GM19395 (cell line): Measurements from ENCODE around the gene U2AF1L4.

ENCODE experiments used
- ATAC-seq: cut with Tn5 transposase; IDR thresholded peaks from one replicate; pipeline ENCODE4 v1.9.1; 2021; ENCODE audit warnings: mild to moderate bottlenecking, moderate library complexity; ENCODE audit not compliant: unreplicated experiment

U2AF1L4 gene, protein sequence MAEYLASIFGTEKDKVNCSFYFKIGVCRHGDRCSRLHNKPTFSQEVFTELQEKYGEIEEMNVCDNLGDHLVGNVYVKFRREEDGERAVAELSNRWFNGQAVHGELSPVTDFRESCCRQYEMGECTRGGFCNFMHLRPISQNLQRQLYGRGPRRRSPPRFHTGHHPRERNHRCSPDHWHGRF

GRCh38 chr19:35745328-35746086 lies at the start of gene U2AF1L4, which contains the start of gene PSENEN:
TSS of gene U2AF1L4 (minus strand) at chr19:35745418. CDS start at chr19:35745391, 27 bp downstream.
TSS of gene PSENEN (plus strand) at chr19:35745651. CDS start at chr19:35745931, 280 bp downstream.
- ATAC-seq: peak; percentile 40

DNA sequence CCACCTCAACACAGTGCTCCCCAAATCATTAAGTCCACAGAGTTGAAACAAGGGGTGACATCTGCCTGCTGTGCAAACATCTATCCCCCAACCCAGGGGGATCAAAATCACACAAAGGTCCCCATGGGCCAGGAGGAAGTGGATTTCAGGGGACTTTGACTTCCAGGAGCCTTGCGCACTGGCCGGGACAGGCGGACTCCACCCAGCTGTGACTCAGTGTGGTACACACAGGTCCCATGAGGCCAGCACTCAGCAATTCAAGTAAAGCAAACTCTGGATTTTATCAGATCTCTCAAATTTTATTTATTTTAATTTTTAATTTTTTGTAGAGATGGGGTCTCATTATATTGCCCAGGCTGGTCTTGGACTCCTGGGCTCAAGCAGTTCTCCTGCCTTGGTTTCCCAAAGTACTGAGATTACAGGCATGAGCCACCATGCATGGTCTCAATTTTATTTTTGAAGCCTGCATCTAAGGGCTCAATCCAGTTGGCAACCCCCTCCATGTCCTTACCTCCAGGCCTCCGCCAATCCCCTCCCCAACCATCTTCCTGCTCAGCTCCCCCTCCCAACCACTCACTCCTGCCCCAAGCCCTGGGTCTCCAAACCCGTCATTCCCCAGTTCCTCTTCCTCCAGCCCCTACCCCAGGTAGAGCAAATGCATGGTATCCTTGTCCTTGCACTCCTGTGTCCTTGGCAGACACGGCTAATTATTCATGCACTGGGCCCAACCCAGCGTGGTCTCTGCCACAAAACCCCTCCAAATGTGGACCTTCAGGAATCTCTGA lies 48.4 kb upstream of the U2AF1L4 start:
- no peak for ATAC-seq

DNA sequence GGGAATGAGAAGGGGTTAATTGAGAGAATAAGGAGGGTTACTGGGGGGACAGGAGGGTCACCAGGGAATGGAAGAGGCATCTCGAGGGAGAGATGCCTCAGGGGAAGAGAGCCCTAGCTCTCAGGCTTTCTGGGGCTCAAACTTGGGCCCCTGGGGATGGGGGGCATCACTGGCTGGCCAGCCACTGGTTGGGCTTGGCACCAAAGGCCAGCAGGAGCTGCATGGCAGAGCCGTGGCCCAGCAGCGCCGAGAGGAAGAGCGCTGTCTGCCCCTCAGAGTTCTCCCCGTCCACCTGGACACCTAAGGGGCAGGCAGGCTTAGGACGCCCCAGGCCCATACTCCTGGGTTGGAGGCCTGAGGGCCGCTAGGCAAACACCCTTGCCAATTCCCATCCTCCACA lies 47.7 kb upstream of the U2AF1L4 start:
- ATAC-seq: no peak

DNA sequence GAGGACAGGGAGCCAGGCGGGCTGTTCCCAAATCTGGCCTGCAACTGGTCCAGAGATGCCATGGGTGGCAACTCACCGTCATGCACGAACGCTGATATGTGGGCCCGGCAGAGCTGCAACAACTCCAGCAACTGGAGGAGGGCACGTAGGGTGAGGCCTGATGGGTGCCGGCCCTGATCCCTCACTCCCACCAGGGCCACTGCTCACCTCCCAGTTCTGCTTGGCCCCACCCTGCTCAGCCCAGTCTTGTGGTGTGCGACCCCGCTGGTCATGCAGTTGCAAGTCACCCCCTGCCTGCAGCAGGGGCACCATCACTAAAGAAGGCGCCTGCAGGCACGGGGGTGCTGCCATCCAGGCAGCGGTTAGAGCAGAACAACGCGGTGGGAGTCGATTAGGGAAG lies 47.1 kb upstream of the U2AF1L4 start:
- ATAC-seq: no peak

- no peak for ATAC-seq
Measured at GRCh38 chr19:35791814-35792279, 46.6 kb upstream of the U2AF1L4 start.

GRCh38 chr19:35790981-35791813 lies 46.0 kb upstream of the U2AF1L4 start:
- no peak for ATAC-seq

DNA sequence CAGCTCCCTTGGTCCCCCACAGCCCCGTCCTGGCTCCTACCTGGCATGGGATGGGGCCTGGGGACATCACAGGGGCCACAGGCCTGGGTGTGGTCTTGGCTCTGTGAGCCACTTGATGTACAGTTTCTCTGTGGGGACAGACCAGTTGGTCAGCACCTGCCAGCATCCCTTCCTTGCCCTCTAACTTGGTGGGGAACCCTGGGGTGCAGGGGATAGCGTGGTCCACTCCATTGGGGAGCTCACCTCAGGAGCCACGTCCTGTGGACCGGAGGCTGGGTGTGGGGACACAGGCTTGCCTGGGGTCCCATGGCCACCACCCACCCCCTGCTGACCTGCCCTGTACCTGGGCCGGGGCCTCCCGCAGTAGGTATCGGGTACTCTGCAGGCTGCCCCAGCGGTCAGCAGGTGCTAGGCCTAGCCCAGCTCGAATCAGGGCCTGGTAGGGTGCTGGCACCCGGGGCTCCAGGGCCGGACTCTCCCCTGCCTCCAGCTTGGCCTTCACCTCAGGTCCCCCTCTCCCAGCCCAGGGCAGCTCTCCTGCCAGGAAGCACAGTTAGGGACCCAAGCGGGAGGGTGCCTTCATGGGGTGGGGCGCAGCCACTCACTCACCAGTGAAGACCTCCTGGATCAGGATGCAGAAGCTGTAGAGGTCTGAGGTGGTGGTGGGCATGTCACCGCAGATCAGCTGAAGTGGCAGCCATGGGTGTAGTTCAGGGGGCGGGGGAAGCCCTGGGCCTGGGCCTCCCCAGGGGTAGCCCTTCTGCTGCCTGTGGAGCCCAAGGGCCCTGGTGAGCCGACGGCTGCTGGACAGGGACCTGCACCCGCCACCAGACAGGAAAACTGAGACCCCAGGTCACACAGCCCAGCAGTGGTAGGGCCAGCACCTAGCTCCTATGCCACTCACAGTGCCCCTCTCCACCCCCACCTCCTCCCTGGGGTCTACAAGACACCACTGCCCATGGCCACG lies 45.0 kb upstream of the U2AF1L4 start:
- no peak for ATAC-seq

DNA sequence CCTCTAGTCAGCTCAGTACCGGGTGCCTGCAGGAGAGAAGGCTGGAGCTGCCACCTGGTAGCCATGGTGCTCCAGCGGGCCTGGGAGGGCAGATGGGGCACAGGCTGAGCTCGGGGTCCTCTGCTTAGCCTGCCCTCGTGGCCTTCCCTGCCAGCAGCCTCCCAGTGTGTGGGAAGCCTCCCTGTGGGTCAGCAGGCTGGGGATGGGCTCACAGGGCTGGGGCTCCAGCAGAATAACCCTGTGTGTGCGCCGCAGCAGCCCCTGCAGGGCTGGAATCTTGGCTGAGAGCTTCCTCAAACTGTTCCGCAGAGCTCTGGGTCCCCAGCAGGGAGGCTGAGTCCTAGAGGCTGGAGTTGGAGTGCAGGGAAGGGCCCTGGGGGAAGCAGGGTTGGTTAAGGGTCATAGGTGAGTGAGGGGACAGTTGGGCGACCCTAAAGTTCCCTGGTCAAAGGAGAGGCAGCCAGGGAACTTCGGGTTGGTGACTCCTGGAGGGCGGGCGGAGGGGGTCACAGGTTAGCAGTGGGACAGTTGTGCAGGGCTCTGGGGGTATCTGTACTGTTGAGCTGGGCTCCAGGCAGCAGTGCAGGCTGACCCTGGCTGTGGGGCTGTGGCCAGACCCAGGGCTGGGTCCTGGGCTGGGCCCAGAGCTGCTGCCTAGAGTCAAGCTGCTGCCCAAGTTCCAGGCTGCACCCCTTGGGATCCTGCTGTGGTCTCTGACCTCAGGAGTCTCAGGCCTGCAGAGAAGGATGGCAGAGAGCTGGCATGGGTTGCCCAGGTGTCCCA lies 44.2 kb upstream of the U2AF1L4 start:
- no peak for ATAC-seq

DNA sequence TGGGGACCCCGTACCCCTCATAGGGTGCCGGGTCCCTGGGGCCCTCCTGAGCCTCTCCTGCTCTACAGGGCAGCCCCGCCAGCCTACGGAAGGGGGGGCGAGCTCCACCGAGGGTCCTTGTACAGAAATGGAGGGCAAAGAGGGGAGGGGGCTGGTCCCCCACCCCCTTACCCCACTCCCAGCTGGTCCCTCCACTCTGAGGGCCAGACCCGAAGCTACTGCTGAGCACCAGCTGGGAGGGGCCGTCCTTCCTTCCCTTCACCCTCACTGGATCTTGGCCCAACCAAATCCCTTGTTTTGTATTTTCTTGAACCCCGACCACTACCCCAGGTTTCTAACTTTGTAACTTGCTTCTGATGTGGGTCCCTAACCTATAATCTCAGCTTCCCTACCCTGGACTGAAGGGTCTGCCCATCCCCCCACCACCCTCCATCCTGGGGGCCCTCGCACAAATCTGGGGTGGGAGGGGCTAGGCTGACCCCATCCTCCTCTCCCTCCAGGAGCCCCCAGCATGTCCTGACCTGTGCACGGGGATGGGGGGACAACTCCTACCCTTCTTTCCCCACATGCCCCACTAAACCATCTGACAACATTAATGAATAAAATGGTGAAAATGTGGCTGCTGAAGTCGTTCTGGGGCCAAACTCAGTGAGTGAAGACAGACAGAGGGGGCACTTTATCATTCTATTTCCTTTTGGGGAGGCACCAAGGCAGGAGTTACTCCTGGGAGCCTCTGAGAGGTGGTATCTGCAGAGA lies 43.2 kb upstream of the U2AF1L4 start:
- ATAC-seq: no peak

DNA sequence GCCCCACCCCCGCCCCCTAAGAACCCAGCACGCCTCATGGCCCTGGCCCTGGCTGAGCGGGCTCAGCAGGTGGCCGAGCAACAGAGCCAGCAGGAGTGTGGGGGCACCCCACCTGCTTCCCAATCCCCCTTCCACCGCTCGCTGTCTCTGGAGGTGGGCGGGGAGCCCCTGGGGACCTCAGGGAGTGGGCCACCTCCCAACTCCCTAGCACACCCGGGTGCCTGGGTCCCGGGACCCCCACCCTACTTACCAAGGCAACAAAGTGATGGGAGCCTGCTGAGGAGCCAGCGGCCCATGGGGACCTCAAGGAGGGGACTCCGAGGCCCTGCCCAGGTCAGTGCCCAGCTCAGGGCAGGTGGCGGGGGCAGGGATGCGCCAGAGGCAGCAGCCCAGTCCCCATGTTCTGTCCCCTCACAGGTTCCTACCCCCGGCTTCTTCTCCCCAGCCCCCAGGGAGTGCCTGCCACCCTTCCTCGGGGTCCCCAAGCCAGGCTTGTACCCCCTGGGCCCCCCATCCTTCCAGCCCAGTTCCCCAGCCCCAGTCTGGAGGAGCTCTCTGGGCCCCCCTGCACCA lies 42.1 kb upstream of the U2AF1L4 start:
- no peak for ATAC-seq

DNA sequence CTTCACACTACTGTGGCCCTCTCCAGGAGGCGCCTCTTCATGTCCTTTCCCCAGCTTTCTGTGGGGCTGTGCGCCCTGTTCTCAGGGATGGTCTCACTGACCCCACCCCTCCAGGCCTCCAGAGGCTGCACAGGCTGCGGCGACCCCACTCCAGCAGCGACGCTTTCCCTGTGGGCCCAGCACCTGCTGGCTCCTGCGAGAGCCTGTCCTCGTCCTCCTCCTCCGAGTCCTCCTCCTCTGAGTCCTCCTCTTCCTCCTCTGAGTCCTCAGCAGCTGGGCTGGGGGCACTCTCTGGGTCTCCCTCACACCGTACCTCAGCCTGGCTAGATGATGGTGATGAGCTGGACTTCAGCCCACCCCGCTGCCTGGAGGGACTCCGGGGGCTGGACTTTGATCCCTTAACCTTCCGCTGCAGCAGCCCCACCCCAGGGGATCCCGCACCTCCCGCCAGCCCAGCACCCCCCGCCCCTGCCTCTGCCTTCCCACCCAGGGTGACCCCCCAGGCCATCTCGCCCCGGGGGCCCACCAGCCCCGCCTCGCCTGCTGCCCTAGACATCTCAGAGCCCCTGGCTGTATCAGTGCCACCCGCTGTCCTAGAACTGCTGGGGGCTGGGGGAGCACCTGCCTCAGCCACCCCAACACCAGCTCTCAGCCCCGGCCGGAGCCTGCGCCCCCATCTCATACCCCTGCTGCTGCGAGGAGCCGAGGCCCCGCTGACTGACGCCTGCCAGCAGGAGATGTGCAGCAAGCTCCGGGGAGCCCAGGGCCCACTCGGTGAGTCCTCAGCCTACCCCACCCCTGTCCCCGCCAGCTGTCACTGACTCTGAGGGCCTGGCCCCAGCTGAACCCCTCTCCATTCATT lies 41.3 kb upstream of the U2AF1L4 start:
- no peak for ATAC-seq

DNA sequence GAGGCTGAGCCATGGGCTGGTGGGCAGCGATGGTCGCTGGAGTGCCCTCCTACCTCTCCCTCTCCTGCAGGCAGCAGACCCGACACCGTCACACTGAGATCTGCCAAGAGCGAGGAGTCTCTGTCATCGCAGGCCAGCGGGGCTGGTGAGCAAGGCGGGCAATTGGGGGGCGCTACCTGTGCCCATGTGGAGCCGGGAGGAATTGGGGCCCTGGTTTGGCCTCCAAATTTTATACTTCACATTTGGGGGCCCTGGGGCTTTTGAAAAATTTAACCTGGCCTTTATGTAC lies 40.1 kb upstream of the U2AF1L4 start:
- ATAC-seq: no peak

- no peak for ATAC-seq
Measured at GRCh38 chr19:35784503-35785338, 39.5 kb upstream of the U2AF1L4 start.

DNA sequence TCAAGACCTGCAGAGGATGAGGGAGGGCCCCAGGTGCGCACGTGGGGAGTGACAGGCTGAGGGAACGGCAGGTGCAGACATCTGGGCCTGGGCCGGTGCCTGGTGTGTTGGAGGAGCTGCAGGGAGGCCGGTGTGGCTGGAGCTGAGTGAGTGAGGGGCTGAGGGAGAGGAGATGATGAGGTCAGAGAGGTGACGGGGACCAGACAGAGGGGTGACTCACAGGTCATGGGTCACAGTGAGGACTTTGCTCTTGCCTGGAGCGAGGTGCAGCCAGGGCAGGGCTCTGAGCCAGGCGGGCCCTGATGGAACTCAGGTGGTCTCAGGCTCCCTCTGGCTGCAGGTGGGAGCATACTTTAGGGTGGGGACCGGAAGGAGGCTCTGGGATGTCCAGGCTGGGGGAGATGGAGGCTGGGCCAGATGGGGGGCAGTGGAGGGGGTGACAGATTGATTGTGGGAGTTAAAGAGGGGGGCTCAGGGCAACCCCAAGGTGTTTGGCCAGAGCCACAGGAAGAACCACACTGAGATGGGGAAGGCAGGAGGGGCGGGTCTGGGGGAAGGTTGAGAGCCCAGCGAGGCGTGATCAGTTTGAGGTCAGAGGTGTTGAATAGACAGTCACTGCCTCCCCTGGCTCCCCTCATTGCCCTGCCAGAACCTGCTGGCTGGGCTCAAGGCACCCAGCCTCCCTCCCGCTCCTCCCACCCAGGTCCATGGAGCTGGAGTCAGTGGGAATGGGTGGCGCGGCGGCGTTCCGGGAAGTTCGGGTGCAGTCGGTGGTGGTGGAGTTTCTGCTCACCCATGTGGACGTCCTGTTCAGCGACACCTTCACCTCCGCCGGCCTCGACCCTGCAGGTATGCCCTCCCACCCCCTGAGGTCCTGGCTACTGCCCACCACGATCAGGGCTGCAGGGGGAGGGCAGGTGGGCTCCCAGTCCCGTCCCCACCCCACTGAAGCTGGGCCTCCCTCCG lies 38.5 kb upstream of the U2AF1L4 start:
- no peak for ATAC-seq

DNA sequence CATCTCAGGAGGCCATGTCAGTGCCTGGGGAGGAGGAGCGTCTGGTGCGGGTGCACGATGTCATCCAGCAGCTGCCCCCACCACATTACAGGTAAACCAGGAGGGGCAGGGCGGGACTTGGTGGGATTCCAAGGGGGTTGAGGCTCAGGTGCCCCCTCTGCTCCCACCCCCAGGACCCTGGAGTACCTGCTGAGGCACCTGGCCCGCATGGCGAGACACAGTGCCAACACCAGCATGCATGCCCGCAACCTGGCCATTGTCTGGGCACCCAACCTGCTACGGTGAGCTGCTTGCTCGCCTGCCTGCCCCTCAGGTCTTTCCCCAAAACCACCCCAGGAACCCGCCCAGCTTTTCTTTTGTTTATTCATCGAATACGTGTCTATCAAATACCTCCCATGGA lies 37.4 kb upstream of the U2AF1L4 start:
- ATAC-seq: no peak
